Measurements from ENCODE around the gene CDKL1. TPM values are rescaled to one million over a fixed set of nuclear protein-coding genes. Genes with fewer than 3 reads are reported as not detected.

The CDKL1 gene
- polyA plus RNA-seq, 1 of the 3 experiments (the other 2 are of a cell fraction) = 2.5 TPM

DNA sequence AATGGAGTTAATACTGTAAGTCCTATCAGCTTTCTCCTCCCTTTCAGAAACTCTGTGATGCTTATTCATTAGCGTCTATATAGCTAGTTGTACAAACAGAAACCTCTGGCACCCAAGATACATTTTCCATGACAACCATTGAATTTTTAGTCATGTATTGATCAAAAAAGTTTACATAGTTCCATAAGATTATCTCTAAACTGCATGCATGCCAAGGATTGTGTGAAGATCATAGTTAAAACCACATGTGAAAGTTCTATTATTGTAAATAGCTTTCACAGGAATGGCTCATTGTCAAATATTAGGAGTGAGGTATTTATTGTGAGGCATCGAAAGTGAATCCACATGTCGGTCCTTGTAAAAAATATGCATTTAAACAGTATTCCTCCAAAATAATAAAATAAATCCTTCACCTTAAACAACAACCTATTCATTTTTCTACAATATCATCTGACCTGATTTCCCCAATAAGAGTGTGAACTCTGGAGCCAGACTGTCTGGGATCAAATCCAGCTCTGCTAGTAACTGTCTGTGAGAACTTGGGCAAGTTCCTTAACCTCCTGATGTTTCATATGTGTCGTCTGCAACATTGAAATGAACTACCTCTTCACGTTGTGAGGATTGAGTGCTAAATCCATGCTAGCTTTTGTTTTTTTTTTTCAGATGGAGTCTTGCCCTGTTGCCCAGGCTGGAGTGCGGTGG, 10.6 kb upstream of the CDKL1 start:
- 90% methylated on average over 6 of the region's 6 CpGs for whole genome bisulfite sequencing (ENCODE audit: low lambda C conversion rate)

More for the DNA sequence above, 10.6 kb upstream of the CDKL1 start:
- TF ChIP-seq, protein P1, sequence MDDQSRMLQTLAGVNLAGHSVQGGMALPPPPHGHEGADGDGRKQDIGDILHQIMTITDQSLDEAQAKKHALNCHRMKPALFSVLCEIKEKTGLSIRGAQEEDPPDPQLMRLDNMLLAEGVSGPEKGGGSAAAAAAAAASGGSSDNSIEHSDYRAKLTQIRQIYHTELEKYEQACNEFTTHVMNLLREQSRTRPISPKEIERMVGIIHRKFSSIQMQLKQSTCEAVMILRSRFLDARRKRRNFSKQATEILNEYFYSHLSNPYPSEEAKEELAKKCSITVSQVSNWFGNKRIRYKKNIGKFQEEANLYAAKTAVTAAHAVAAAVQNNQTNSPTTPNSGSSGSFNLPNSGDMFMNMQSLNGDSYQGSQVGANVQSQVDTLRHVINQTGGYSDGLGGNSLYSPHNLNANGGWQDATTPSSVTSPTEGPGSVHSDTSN (IDR thresholded peaks at IDR 0.05) = no peak
- TF ChIP-seq YY1 (IDR thresholded peaks at IDR 0.05; ENCODE audit: low read depth) (no peak), FOXJ3 (CRISPR knock-in tag; IDR thresholded peaks at IDR 0.05) (no peak), RXRA (IDR thresholded peaks at IDR 0.05; ENCODE audit: borderline replicate concordance, low read depth) (no peak), FOSL2 (IDR thresholded peaks at IDR 0.05; ENCODE audit: borderline replicate concordance, low read depth) (no peak), JUND (IDR thresholded peaks at IDR 0.05) (no peak), NRF1 (IDR thresholded peaks at IDR 0.05; ENCODE audit: low read depth, low read length) (no peak), TEAD4 (IDR thresholded peaks at IDR 0.05; ENCODE audit: borderline replicate concordance, insufficient read depth) (no peak), GATA2 (CRISPR knock-in tag; IDR thresholded peaks at IDR 0.05) (no peak), CHD2 (IDR thresholded peaks at IDR 0.05; ENCODE audit: low read length, partially characterized antibody) (no peak), MEF2A (IDR thresholded peaks at IDR 0.05; ENCODE audit: borderline replicate concordance, low read depth) (no peak), EZH2phosphoT487 (IDR thresholded peaks at IDR 0.05; ENCODE audit: borderline replicate concordance, low read depth) (no peak), POLR2AphosphoS5 (IDR thresholded peaks at IDR 0.05; ENCODE audit: low read depth, low read length) (no peak), EP300 (IDR thresholded peaks at IDR 0.05; ENCODE audit: borderline replicate concordance in 1 of 2, low read depth in 1 of 2, low read length in 1 of 2) (no peak), GABPA (IDR thresholded peaks at IDR 0.05; ENCODE audit: low read depth) (no peak)
- TF ChIP-seq, protein P2, sequence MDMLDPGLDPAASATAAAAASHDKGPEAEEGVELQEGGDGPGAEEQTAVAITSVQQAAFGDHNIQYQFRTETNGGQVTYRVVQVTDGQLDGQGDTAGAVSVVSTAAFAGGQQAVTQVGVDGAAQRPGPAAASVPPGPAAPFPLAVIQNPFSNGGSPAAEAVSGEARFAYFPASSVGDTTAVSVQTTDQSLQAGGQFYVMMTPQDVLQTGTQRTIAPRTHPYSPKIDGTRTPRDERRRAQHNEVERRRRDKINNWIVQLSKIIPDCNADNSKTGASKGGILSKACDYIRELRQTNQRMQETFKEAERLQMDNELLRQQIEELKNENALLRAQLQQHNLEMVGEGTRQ (IDR thresholded peaks at IDR 0.05; ENCODE audit: borderline replicate concordance, low read depth, low read length) = no peak
- TF ChIP-seq, protein P3, sequence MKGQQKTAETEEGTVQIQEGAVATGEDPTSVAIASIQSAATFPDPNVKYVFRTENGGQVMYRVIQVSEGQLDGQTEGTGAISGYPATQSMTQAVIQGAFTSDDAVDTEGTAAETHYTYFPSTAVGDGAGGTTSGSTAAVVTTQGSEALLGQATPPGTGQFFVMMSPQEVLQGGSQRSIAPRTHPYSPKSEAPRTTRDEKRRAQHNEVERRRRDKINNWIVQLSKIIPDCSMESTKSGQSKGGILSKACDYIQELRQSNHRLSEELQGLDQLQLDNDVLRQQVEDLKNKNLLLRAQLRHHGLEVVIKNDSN (IDR thresholded peaks at IDR 0.05; ENCODE audit: borderline replicate concordance, low read depth) = no peak
- TF ChIP-seq, protein P4, sequence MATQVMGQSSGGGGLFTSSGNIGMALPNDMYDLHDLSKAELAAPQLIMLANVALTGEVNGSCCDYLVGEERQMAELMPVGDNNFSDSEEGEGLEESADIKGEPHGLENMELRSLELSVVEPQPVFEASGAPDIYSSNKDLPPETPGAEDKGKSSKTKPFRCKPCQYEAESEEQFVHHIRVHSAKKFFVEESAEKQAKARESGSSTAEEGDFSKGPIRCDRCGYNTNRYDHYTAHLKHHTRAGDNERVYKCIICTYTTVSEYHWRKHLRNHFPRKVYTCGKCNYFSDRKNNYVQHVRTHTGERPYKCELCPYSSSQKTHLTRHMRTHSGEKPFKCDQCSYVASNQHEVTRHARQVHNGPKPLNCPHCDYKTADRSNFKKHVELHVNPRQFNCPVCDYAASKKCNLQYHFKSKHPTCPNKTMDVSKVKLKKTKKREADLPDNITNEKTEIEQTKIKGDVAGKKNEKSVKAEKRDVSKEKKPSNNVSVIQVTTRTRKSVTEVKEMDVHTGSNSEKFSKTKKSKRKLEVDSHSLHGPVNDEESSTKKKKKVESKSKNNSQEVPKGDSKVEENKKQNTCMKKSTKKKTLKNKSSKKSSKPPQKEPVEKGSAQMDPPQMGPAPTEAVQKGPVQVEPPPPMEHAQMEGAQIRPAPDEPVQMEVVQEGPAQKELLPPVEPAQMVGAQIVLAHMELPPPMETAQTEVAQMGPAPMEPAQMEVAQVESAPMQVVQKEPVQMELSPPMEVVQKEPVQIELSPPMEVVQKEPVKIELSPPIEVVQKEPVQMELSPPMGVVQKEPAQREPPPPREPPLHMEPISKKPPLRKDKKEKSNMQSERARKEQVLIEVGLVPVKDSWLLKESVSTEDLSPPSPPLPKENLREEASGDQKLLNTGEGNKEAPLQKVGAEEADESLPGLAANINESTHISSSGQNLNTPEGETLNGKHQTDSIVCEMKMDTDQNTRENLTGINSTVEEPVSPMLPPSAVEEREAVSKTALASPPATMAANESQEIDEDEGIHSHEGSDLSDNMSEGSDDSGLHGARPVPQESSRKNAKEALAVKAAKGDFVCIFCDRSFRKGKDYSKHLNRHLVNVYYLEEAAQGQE (IDR thresholded peaks at IDR 0.05; ENCODE audit: low read depth, low read length) = no peak
- H4K20me1 ChIP-seq (ENCODE audit: insufficient read depth) = no peaks in the 10 kb centered on the region
- no peak overlapping the region for H3K4me2 ChIP-seq
- H3K36me3 ChIP-seq (replicated peaks in 1 of 2; ENCODE audit: control insufficient read depth in 1 of 2, insufficient read depth in 2 of 2, low read length in 1 of 2) = peaks cover 0 to 3% of the 10 kb centered on the region in 2 experiments
- H3K27ac ChIP-seq (ENCODE audit: low read depth in 2 of 2, low read length in 1 of 2) = no peak overlapping the region
- ChIA-PET CTCF (interaction anchor here (0.8 kb wide), 1 partner anchor 15 kb away, joined by 3 read pairs; no protein-coding TSS in a partner anchor), POLR2A (no interaction called here)
- H3K4me3 ChIP-seq (ENCODE audit: low read depth in 2 of 2, low read length in 1 of 2) = no peak overlapping the region
- no peak overlapping the region for H3K9ac ChIP-seq
- no peak for DNase-seq
- H3F3A ChIP-seq (replicated peaks; ENCODE audit: insufficient read depth) = peaks cover 11% of the 10 kb centered on the region
- H3K9me3 ChIP-seq = no peaks in the 10 kb centered on the region
- H3K79me2 ChIP-seq (ENCODE audit: insufficient read depth) = no peaks in the 10 kb centered on the region
- H3K4me1 ChIP-seq (ENCODE audit: control insufficient read depth in 1 of 2, insufficient read depth in 2 of 2, low read depth in 1 of 2, low read length in 1 of 2) = no peaks in the 10 kb centered on the region
- H3K9me2 ChIP-seq = no peaks in the 10 kb centered on the region
- no peak overlapping the region for H2AFZ ChIP-seq (ENCODE audit: low read depth)
- no peaks in the 10 kb centered on the region for H3K27me3 ChIP-seq (ENCODE audit: insufficient read depth)
